ENCODE data around the gene CBLN1.

Gene CBLN1

GRCh38 chr16:49311823-49312222, 30.2 kb upstream of the CBLN1 start:
- Histone ChIP-seq H3K9me3 (ENCODE audit: insufficient read depth, low read length) (no peaks in the 10 kb centered on the region; the same call in 1 of the 2 replicates), H3K9ac (ENCODE audit: insufficient read length, low read depth) (no peak overlapping the region), H3K4me1 (ENCODE audit: insufficient read depth, insufficient read length) (no peaks in the 10 kb centered on the region), H3K4me3 (ENCODE audit: insufficient read length, low read depth) (no peak overlapping the region), H3K36me3 (ENCODE audit: insufficient read depth, insufficient read length, low read length) (no peaks in the 10 kb centered on the region), H3K27me3 (ENCODE audit: insufficient read depth, insufficient read length) (no peaks in the 10 kb centered on the region)
- TF ChIP-seq SUZ12 (IDR thresholded peaks at IDR 0.05; ENCODE audit: extremely low read depth, insufficient read depth, insufficient read length) = no peak
- TF ChIP-seq ZNF274 (IDR thresholded peaks at IDR 0.05; ENCODE audit: low read depth, low read length) = no peak
- TF ChIP-seq YY1 (IDR thresholded peaks at IDR 0.05; ENCODE audit: insufficient read depth, insufficient read length) = no peak
- no peak for DNase-seq (ENCODE audit: low read depth, low spot score)

- H3K4me1 ChIP-seq (ENCODE audit: insufficient read depth, insufficient read length) = no peaks in the 10 kb centered on the region
- H3K27me3 ChIP-seq (ENCODE audit: insufficient read depth, insufficient read length) = no peaks in the 10 kb centered on the region
- H3K9ac ChIP-seq (ENCODE audit: insufficient read length, low read depth) = no peak overlapping the region
- no peaks in the 10 kb centered on the region for H3K9me3 ChIP-seq (ENCODE audit: insufficient read depth, low read length)
- no peak overlapping the region for H3K4me3 ChIP-seq (ENCODE audit: insufficient read length, low read depth)
- no peaks in the 10 kb centered on the region for H3K36me3 ChIP-seq (ENCODE audit: insufficient read depth, insufficient read length, low read length)
- no peak for DNase-seq (ENCODE audit: low read depth, low spot score)
- TF ChIP-seq SUZ12 (IDR thresholded peaks at IDR 0.05; ENCODE audit: extremely low read depth, insufficient read depth, insufficient read length) (no peak), ZNF274 (IDR thresholded peaks at IDR 0.05; ENCODE audit: low read depth, low read length) (no peak), YY1 (IDR thresholded peaks at IDR 0.05; ENCODE audit: insufficient read depth, insufficient read length) (no peak)
Measured at GRCh38 chr16:49307176-49307575, 25.5 kb upstream of the CBLN1 start.

DNA sequence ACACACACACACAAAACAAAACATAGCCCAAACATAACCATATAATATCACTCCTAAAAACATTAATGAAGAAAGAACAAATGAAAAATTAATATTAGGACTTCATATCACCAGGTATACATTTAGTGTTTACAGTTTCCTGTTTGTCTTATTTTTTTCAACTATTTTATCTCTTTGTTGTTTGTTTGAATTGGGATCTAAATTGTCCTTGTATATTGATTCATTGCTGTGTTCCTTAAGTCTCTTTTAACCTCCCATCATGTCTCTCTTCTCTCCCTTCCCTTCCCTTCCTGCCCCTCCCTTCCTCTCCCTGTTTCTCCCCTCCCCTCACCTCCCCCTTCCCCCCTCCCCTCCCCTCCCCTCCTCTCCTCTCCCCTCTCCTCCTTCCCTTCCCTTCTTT, 23.8 kb upstream of the CBLN1 start:
- Histone ChIP-seq H3K4me1 (ENCODE audit: insufficient read depth, insufficient read length) (no peaks in the 10 kb centered on the region), H3K4me3 (ENCODE audit: insufficient read length, low read depth) (no peak overlapping the region), H3K9me3 (ENCODE audit: insufficient read depth, low read length) (no peaks in the 10 kb centered on the region), H3K36me3 (ENCODE audit: insufficient read depth, insufficient read length, low read length) (no peaks in the 10 kb centered on the region), H3K9ac (ENCODE audit: insufficient read length, low read depth) (no peak overlapping the region), H3K27me3 (ENCODE audit: insufficient read depth, insufficient read length) (no peaks in the 10 kb centered on the region)
- DNase-seq (ENCODE audit: low read depth, low spot score) = no peak
- TF ChIP-seq ZNF274 (IDR thresholded peaks at IDR 0.05; ENCODE audit: low read depth, low read length) (no peak), SUZ12 (IDR thresholded peaks at IDR 0.05; ENCODE audit: extremely low read depth, insufficient read depth, insufficient read length) (no peak), YY1 (IDR thresholded peaks at IDR 0.05; ENCODE audit: insufficient read depth, insufficient read length) (no peak)

DNA sequence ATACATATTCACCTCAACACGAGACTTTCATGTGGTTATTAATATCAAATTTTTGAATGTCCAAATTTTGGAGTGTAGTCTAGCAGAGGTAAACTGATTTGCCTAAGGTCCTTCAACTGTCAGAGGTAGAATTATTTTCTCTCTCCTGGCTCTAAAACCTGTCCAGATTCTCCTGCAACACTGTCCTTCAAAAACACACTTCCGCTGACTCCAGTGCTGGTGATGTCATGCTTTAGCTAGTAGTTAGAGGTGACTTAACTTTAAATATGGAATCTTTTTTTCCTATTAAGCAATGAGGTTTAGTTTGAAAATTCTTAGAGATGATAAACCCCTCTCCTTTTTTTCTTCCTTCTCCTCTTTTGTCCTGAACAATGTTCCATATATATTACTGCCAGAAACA, 10.8 kb upstream of the CBLN1 start:
- Histone ChIP-seq H3K4me1 (ENCODE audit: insufficient read depth, insufficient read length) (no peaks in the 10 kb centered on the region), H3K27me3 (ENCODE audit: insufficient read depth, insufficient read length) (no peaks in the 10 kb centered on the region), H3K36me3 (ENCODE audit: insufficient read depth, insufficient read length, low read length) (no peaks in the 10 kb centered on the region), H3K4me3 (ENCODE audit: insufficient read length, low read depth) (no peak overlapping the region), H3K9ac (ENCODE audit: insufficient read length, low read depth) (no peak overlapping the region), H3K9me3 (ENCODE audit: insufficient read depth, low read length) (no peaks in the 10 kb centered on the region)
- no peak for TF ChIP-seq YY1 (IDR thresholded peaks at IDR 0.05; ENCODE audit: insufficient read depth, insufficient read length)
- DNase-seq (ENCODE audit: low read depth, low spot score) = no peak

- Histone ChIP-seq H3K4me3 (ENCODE audit: insufficient read length, low read depth) (no peak overlapping the region), H3K36me3 (ENCODE audit: insufficient read depth, insufficient read length, low read length) (no peaks in the 10 kb centered on the region), H3K9me3 (ENCODE audit: insufficient read depth, low read length) (no peaks in the 10 kb centered on the region), H3K9ac (ENCODE audit: insufficient read length, low read depth) (no peak overlapping the region), H3K4me1 (ENCODE audit: insufficient read depth, insufficient read length) (peaks cover 3% of the 10 kb centered on the region), H3K27me3 (ENCODE audit: insufficient read depth, insufficient read length) (peaks cover 19% of the 10 kb centered on the region)
- TF ChIP-seq ZNF274 (IDR thresholded peaks at IDR 0.05; ENCODE audit: low read depth, low read length) (no peak), YY1 (IDR thresholded peaks at IDR 0.05; ENCODE audit: insufficient read depth, insufficient read length) (no peak), SUZ12 (IDR thresholded peaks at IDR 0.05; ENCODE audit: extremely low read depth, insufficient read depth, insufficient read length) (no peak)
- no peak for DNase-seq (ENCODE audit: low read depth, low spot score)
Measured at GRCh38 chr16:49287572-49287971, 5.9 kb upstream of the CBLN1 start.

DNA sequence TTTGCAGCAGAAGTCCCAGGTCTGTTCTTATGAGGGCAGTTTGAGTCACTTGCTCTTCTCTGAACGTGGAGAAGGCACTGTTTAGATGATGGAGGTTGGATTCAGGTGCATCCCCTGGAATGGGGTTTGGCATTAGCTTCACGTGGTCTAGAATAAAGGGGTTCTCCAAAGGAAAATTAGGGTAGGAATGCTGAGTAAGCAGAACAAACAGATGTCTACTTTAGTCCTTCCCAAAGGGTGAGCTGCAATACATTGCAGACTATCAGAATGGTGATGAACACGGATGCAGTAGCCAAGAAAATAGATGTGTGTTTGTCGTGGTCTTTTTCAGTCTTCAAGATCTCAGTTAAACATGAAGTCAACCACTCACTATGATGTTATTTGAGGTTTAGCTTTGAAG, 3.3 kb upstream of the CBLN1 start:
- no peak for DNase-seq (ENCODE audit: low read depth, low spot score)
- Histone ChIP-seq H3K9me3 (ENCODE audit: insufficient read depth, low read length) (no peaks in the 10 kb centered on the region), H3K36me3 (ENCODE audit: insufficient read depth, insufficient read length, low read length) (no peaks in the 10 kb centered on the region), H3K4me3 (ENCODE audit: insufficient read length, low read depth) (no peak overlapping the region), H3K4me1 (ENCODE audit: insufficient read depth, insufficient read length) (peaks cover 9% of the 10 kb centered on the region), H3K27me3 (ENCODE audit: insufficient read depth, insufficient read length) (peaks cover 32% of the 10 kb centered on the region), H3K9ac (ENCODE audit: insufficient read length, low read depth) (no peak overlapping the region)
- TF ChIP-seq SUZ12 (IDR thresholded peaks at IDR 0.05; ENCODE audit: extremely low read depth, insufficient read depth, insufficient read length) (no peak), YY1 (IDR thresholded peaks at IDR 0.05; ENCODE audit: insufficient read depth, insufficient read length) (no peak), ZNF274 (IDR thresholded peaks at IDR 0.05; ENCODE audit: low read depth, low read length) (no peak)

DNA sequence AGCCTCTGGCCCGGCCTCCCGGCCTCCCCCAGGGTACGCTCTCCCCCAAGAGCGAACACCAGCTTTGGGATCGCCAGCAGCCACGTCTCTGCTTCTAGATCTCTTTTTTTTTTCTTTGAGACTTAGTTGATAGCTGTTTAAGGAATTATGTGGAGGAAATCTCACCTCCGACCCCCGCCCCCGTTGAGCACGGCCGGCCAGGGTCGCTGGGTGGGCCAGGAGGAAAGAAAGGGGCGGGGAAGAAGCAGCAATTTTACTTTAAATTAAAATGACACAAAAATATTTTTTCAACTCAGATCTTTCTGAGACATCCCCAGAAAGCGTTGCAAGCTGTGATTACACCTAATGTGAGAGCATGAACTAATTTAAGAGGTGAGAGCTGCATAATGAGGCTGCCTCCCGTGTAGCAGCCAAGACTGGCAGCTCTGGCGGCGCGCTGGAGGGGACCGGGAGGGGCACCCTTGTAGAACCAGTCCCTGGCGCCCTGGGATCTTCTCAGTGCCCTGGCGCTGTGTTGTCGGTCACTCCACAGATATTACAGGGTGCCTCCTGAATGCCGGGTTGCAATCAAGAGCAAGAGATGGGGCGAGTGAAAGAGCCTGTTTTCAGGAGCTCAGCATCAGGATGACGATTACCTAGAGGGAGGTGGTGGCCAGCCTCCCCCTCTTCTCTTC, 1.9 kb upstream of the CBLN1 start:
- DNase-seq (ENCODE audit: low read depth, low spot score) = no peak
- H3K9ac ChIP-seq (ENCODE audit: insufficient read length, low read depth) = peak overlapping the region; percentile 90

More for the DNA sequence above, 1.9 kb upstream of the CBLN1 start:
- TF ChIP-seq ZNF274 (IDR thresholded peaks at IDR 0.05; ENCODE audit: low read depth, low read length) (no peak), YY1 (IDR thresholded peaks at IDR 0.05; ENCODE audit: insufficient read depth, insufficient read length) (no peak), SUZ12 (IDR thresholded peaks at IDR 0.05; ENCODE audit: extremely low read depth, insufficient read depth, insufficient read length) (no peak)
- Histone ChIP-seq H3K27me3 (ENCODE audit: insufficient read depth, insufficient read length) (peaks cover 46% of the 10 kb centered on the region), H3K36me3 (ENCODE audit: insufficient read depth, insufficient read length, low read length) (no peaks in the 10 kb centered on the region), H3K4me1 (ENCODE audit: insufficient read depth, insufficient read length) (peaks cover 11% of the 10 kb centered on the region), H3K9me3 (ENCODE audit: insufficient read depth, low read length) (no peaks in the 10 kb centered on the region), H3K4me3 (ENCODE audit: insufficient read length, low read depth) (peak overlapping the region; percentile 70)
